NT2/D1 (cell line): ENCODE measurements around the gene LTF.

Experiments used
- SUZ12 ChIP-seq: IDR thresholded peaks from 2 replicates; pipeline ENCODE4 v1.6.1; 2011; ENCODE audit not compliant: insufficient read length, insufficient read depth; ENCODE audit errors: extremely low read depth
- YY1 ChIP-seq: IDR thresholded peaks from 2 replicates; pipeline ENCODE4 v1.6.1; 2011; ENCODE audit not compliant: insufficient read length, insufficient read depth

- TF ChIP-seq YY1, result no peak
- no peak for TF ChIP-seq SUZ12
Measured at GRCh38 chr3:46422617-46423016, 42.1 kb downstream of the LTF start.
